Activated CD4-positive, alpha-beta T cell treated with anti-CD3 and anti-CD28 coated beads, Interleukin-2, amount 50 U/mL, for 1 hour (primary cell): ENCODE data around the gene ATP10B.

Source experiments
- DNase-seq: peaks from one replicate; pipeline ENCODE4 v3.0.0-alpha.2; 2020

ATP10B gene

DNA sequence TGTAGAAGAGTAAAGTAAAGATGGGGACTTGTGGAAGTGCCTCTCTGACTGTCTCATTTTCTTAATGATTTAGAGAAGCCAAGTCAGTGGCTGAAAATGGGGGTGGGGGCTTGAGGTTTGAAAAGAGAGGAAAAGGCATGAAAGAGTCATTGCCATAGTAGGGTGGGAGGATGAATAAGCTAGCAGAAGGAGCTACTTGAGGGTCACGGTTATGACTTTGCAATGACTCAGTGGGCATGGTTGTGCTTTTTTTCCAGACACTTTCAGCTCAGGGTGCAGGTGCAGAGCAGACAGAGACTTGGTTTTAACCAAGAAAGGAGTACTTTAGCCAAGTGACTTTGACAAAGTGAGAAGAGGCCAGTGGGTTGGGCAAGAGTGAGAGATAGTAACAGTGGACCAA is 312.6 kb downstream of the ATP10B start:
- DNase-seq = no peak

DNA sequence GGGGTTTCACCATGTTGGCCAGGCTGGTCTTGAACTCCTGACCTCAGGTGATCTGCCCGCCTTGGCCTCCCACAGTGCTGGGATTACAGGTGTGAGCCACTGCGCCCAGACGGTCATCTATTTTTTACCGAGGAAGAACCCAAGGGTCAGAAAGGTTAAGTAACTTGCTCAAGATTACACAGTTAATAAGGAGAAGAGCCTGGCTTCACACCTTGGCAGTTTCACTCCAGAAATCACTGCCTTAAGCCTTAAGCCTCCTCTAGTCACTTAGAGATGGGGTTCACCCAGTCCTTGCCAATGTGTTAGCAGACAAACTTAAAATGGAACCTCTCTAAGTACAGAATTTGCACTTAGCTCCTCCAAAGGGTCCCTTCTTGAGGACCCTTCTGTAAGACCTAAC is 314.1 kb downstream of the ATP10B start:
- DNase-seq = no peak

DNA sequence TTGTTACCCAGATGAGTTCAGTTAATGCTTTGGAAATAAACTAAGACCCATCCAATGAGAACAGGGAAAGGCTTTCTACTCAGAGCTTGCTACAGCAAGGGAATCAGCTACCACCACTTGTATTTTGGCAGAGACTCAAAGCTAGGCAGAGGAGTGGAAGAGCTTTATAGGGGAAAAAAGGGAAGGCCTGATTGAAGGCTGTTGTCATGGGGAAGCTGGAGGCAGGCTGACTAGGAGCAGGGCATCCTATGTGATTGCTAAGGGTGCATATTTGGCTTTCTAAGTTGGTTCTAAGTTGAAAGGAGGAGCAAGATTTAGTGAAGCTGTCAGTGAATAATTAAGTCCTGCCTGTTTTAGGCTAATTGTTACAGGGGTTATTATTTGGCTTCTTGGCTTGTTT is 314.9 kb downstream of the ATP10B start:
- DNase-seq = no peak

GRCh38 chr5:160534914-160535313 is 317.1 kb downstream of the ATP10B start:
- DNase-seq = no peak

DNA sequence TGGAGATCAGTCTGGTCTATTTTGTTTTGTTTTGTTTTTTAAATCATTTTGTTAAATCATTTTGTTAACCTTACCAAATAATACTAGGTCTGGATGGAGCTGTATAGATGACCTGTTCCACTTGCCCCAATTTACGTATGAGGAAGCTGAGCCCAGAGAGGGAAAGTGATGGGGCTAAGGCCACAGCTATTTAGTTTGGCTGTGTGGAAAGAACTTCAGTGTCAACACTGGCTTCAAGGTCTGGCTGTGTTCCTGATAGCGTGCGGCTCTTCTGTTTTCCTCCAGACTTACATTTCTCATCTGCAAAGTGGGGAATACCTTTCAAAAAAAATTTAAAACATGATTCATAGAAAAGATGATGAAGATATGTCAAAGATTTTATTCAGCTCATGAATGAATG is 317.9 kb downstream of the ATP10B start:
- DNase-seq = no peak

GRCh38 chr5:160525471-160526261 is 326.3 kb downstream of the ATP10B start:
- no peak for DNase-seq

- DNase-seq = no peak
These were observed 327.2 kb downstream of the ATP10B start for GRCh38 chr5:160524827-160525226.

GRCh38 chr5:160523502-160524163 is 328.4 kb downstream of the ATP10B start:
- DNase-seq = no peak

DNA sequence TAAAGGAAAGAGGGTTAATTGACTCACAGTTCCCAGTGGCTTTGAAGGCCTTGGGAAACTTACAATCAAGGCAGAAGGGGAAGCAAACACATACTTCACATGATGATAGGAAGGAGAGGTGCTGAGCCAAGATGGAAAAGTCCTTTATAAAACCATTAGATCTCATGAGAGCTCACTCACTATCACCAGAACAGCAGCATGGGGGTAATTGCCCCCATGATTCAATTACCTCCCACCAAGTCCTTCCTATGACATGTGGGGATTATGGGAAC is 330.7 kb downstream of the ATP10B start:
- DNase-seq = no peak

GRCh38 chr5:160520609-160521391 is 331.2 kb downstream of the ATP10B start:
- no peak for DNase-seq

GRCh38 chr5:160516696-160517530 is 335.1 kb downstream of the ATP10B start:
- DNase-seq = no peak

DNA sequence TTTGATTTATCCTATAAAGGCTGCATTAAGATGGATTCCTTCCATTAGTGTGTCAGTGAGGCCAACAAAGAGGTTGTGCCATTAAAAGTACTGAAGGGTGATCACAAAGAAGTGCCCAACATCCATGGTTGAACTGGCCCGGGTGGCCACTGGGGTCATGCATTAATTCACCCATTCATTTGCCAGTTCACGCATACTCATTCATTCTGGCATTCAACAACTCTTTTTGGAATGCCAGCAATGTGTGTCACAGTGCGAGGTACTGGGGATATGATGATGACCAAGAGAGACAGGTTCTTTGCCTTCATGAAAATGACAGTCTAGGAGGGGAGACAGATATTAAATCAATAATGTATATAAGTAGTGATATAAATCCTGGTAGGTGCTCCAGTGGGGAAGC is 337.1 kb downstream of the ATP10B start:
- no peak for DNase-seq

DNA sequence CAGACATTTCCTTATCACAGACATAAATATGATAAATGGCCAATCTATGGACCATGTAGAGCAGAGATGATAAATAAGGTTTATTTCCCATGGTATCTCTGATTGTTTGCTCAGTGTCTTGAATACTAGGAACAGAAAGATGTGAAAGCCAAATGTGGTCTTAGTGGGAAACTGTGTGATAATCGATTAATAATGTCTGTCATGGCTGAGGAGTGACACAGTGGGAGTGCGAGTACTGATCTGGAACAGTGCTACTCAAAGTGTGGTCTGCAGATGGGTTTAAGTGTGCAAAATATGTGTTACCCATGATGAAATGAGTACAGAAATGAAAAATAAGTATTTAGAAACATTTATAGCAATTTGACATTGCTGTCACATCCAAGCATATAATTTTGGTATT is 337.8 kb downstream of the ATP10B start:
- no peak for DNase-seq

DNA sequence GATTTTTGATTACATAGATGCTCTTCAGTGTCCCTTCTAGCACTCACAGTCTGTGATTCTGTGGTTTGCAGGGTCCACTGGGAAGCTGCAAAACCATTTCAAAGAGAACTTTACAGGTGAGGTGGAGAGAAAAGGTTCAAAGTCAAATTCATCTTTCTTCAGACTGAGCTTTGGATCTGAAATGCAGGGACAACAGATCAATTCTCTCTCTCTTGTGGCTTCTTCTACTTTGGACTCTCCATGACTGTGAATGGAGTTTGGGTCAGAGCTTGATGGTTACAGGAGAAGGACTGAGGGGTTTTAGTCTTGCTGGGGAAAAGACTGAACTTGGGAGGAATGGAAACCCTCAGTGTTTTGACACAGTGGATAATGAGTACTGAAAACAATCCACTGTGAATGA is 338.5 kb downstream of the ATP10B start:
- no peak for DNase-seq
